GM18873 (cell line): Measurements from ENCODE around the gene CDK6.

Experiments
- ATAC-seq: cut with Tn5 transposase; IDR thresholded peaks from one replicate; pipeline ENCODE4 v1.9.1; 2021; ENCODE audit warnings: mild to moderate bottlenecking, moderate library complexity, moderate number of reproducible peaks; ENCODE audit not compliant: unreplicated experiment, low FRiP score

CDK6 gene

DNA sequence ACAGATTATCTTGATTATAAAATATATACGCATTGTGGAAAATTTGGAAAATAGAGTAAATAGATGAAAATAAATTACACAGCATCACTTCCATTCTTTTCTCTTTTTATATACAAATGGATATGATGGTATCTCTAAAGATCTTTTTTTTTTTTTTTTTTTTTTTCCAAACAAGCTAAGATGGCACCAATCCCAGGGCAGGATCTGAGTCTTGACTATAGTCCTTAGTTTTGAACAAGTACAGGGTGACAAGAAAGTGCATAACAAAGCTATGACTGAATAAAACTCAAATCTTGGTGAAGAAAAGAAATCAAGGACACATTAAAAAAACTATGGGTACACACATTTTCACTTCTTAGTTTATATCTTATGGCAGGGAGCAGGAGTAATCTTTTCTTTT, 203.6 kb downstream of the CDK6 start:
- ATAC-seq: no peak

DNA sequence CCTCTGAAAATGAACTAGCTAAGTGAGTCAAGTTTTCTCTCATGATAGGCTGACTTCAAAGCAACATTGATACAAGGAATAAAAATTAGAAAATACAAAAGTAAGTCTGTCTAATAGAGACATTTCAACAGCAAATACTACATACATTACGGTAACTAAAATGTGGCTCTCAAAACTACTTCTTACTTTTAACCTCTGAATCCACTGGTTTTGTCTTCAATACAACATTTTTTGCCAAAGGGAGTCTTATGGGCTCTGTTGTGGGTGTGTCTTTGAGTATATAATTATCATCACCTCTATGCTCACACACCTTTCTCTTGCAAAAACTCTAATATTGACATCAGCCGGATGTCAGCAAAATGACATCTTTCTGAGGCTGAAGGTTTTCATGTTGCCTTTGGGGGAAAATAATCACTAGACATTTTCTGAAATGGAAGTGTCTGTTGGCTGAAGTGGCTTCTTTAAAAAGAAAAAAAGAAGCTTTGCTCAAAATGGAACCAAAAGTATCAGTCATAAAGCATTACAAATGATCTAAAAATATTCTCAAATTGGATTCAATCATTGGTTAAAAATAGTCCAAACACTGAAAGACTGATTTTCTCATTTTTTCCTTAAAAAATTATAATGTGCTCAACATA, 204.4 kb downstream of the CDK6 start:
- peak; percentile 14 for ATAC-seq

DNA sequence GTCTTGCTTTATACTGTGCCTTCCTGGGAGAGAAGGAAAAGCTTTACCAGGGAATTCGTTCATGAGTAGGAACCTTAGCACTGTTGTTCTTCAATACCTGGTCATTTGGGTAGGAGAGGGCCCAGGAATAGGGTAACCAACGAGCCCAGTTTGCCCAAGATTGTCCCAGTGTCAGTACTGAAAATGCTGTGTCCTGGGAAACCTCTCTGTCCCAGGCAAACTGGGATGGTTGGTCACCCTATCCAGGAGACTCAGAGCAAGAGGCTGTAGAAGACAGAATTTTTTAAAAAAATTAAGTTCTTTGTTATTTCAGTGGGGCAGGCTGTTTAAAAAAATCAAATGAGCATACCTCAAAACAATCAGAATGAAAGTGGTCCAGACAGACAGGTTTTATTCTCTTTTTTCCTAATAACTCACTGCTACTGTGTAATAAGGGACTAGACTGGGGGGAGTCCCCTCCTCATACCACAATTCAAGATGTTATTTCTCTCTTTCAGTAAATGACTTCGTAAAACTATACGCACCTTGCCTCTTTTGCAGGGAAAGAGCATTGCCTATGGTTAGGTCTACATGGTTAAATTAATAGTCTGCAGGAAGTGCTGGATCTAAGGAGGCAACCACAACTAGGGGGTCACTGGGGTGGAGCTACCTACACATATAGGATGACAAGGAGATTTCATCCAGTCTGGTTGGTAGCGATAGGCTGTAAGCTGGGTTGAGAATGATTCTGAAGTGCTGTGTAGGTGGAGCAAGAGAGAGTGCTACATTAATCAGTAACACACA, 205.1 kb downstream of the CDK6 start:
- ATAC-seq: peak; percentile 62

DNA sequence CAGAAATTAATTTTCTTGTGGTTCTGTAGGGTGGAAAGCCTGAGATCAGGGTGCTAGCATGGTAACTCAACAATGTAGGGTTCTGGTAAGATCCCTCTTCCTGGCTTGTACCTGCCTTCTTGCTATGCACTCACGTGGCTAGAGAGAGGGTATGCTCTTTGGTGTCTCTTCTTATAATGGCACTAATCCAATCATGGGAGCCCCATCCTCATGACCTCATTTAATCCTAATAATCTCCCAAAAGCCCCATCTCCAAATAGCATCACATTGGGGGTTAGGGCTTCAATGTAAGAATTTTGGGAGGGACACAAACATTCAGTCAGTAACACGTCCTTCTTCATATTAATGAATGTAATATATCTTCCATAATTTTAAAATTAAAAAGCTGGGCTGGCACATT, 206.6 kb downstream of the CDK6 start:
- no peak for ATAC-seq

DNA sequence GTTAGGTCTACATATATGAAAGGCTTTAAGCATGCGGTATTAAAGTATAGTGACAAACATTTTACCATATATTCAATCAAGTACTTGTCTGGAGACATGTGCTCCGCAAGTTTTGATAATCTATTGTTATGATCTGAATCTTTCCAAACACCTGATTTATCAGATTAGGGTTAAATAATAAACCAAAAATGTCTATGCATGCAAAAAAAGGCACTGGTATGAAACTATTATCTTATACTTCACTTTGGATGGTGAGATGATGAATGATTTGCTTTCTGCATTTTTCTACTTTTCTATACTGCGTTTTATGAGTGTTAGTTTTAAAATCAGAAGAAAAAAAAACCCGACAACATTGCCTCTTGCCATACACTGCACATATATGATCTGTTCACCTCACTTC, 208.4 kb downstream of the CDK6 start:
- ATAC-seq: no peak

DNA sequence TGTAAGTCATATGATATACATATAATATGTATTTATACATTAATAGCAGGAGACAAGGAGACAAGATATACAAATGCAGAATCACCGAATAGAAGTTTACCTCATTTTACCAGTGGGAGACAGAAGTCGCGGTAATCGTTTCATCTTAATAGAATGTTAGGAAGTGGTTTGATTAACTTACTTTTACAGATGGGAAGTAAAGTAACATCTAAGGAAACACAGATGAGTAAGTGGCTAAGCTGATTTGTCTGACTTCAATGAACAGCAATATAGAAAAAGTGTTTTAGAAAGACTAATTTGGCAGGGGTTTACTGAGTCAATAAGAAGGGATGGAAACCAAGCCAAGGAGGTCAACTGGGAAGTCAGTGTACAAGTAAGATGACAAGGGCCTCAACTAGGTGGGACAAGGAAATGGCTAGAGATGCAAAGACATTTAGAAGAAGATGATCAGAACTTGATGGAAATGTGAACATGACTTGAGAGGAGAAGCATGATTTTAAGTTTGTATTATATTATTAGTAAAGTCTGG, 210.0 kb downstream of the CDK6 start:
- ATAC-seq: no peak

DNA sequence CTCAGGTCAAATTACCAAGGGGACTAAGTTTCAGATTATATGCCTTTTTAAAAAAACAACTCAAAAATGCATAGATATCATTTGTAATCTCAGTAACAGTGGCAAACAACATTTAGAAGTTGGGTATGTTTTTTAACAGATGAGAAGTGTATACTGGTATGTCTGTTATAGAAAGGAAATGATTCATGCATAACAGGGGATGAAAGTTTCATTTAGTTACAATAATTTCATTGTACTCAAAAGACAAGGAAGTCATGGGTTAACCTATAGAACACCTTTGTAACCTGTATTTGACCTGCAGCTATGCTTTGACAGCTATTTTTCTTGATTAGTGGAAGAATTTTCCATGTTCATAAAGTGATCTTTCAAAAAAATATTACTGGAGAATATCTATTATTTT, 210.8 kb downstream of the CDK6 start:
- ATAC-seq: no peak

DNA sequence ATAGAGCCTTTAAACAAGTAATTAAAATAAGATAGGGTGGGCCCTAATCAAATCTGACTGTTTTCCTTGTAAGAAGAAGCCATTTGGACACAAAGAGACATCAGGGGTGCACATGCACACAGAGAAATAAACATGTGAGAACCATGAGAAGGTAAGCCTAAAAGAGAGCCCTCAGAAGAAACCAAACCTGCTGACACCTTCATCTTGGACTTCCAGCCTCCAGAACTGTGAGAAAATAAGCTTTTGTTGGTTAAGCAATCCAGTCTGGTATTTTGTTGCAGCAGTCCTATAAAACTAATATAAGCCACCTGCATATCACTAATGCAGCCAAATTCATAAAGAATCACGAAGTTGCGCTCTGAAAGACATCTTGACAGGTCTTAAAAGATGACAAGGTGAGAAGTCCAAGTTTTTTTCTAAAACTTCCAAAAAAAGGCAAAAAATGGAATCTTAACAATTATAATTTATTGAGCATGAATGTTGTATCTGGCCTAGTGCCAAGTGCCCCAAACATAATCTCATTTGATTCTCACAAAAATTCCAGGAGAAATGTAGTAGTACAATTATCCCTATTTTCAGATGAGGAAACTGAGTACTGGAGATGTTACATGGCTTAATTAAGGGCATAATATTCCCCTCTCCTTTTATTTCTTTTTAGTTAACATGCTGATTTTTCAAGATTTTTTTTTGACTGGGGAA, 211.9 kb downstream of the CDK6 start:
- no peak for ATAC-seq

DNA sequence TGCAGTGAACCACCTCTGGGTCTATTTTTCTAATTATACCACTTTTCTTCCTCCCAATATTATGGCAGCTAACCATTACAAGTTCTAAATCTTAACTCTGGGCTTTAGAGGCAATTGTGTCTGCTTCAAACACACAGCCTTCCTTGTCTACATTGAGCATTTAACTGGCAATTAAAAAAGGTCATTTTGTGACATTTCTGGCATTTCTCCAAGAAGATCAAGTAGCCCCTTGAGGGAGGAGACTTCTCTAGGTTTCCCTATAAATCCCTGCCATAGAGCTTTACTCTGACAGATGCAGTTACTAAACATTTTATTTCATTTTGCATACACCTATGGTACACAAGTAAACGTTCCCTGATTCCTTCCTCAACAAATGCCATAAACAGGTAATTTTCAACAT, 212.8 kb downstream of the CDK6 start:
- ATAC-seq: no peak

DNA sequence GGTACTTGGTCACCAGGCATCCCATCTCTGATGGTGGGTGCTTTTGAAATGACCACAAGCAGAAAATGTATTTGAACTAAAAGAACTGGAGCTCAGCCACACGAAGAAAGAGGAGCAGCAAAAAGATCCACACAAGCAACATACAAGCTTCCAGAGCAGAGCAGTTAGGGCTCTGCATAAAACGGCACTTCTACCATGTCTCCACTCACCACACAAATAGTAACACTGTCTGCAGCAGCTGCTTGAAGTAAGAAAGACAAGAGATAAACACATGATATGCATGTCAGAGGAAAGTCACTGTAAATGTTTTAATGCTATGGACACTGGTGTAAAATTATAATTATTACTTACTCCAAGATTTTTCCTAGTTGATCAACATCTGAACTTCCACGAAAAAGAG, 213.7 kb downstream of the CDK6 start:
- ATAC-seq: no peak

DNA sequence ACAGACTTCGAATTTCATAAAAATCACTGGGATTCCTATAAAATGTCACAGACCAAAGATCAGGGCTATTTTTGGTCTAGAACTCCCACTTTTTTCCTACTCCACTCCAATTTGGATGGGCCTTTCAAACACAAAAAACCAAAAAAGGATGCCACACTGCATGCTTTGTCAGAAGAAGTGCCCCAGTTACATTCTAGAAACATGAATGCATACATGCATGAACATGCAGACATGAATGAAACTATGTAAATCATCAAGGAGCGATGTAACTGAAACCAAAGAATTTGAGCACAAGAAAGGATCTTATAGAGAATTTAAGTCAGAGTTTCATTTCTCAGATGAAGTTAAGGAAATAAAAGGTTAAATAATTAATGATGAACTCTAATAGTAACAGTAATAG, 214.3 kb downstream of the CDK6 start:
- no peak for ATAC-seq

DNA sequence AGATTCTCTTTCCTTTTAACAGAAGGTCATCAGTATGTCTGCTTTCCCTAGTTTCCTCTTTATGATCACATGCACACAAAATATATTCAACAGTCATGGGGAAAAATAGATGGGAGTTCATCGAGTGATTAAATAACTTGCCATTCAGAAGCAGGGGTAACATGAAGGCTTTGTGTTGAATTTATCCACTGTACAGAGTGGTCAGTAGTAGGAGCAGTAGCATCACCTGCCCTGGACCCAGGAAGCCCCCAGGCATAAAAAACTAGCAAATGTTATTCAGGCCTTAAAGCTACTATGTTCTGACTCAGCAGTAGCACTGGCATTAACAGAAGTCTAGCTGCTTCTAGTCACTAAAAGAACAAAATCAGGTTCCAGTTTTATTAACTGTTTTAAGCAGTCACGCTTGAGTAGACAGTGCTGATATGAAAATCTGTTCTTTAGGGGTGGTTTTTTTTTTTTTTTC, 214.8 kb downstream of the CDK6 start:
- ATAC-seq: peak; percentile 37

DNA sequence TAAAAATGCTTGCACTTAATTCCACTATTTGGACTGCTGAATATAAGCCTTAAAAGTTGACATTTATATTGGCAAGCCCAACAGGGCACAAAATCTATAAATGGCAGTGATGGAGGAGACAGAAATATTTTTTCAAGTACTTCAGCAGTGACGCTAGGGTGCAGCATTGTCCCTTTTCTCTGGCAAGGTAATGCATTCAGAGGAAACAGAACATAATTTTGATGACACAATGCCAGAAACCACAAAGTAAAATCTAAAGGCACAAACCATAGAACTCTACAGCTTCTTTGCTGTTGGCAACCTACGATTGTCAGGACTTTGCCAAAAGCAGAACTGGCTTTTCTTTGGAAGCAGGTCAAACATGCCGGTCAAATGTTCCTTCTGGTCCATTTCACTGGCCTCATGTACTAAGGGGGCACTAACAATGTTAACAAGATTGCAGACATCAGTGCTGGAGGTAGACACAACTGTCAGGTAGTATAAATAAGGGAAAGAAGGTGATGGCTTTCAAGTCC, 215.3 kb downstream of the CDK6 start:
- ATAC-seq: peak; percentile 58

DNA sequence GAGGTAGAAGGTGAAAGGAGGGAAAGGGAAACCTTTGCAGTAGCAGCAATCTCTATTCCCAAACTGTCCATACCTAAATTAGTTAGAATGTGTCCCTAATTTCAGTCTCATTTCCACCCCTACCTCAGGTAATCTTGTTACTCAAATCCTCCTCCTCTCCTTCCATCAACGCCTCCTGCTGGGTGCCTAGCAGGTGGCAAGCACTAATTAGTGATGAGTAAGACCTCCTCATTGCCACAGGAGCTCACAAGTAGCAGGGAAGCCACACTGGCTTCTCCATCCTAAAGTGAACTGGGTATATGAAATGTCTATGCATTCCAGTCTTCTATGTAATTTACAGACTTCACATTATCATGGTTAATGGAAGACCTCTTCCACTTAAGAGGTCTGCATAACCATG, 220.5 kb downstream of the CDK6 start:
- no peak for ATAC-seq

DNA sequence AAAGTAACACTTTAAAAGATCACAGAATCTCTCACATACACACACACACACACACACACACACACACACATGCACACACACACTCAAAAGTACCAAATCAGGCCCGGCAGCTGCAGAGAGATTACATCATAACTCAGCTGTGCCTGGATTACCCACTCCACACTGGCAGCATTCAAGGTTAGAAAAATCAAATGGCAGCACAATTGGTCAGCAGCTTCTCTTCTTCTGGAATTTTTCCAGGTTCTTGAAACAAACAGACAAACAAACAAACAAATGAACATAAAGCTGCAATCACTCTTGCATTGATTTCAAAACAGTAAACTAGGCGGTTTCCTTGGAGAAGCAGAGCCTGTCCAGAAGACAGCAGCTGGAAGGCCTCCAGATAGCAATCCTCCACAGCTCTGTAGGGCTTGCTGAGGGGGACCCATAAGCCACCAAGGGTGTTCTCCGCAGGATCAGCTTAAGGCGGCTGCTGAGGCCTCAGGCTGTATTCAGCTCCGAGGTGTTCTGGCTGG, 221.7 kb downstream of the CDK6 start:
- ATAC-seq: no peak

DNA sequence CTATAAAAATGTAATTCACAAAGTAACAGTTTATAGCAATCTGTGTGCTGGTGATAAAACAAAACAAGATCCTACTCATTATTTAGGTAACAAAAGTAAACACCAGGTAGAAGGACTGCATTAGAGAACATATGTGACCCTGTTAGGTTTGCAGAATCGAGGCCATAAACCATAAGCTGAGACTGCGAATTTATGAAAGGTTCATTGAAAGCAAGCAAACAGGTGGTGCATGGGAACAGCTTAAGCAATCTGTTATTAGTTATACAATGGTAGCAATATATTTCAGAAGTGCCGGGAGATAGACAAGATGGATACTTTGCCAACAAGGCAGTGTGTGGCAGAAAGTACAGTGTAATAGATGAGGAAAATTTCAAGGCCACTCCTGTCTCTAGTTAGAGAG, 222.7 kb downstream of the CDK6 start:
- no peak for ATAC-seq

DNA sequence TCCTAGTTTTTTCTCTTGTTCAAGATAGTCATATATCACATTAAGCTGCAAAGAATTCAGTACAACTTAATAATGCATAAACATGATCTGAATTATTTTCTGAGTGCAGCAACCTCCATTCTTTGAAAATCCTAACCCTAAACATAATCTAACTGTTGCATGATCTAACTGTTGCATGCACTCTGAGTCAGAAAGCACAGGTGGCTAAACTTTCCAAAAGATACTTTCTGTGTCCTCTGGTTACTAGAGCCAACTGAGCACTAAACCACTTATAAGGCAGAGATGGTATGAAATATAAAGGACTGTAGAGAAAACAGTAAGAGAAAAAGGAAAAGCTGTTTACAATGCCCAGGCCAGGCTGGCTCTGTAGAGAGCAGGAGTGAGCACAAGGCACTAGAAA, 223.2 kb downstream of the CDK6 start:
- ATAC-seq: no peak

DNA sequence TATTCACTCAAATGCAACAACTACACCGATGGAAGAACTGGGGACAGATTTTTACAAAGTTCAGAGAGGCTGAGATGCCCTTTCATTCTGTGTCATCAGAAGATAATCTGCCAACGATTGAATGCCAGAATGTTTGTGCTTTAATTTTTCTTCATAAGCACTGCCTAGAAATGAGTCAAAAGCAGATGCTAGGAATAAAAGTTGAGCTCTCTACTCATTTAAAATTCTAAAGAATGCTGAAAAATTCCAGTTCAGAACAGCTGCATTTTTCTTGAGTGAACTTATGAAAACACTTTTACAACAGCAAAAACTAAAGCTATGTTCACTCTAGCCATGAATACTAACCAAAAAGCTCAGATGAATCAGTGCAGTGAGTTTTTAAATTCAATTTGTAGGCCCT, 223.9 kb downstream of the CDK6 start:
- ATAC-seq: no peak

DNA sequence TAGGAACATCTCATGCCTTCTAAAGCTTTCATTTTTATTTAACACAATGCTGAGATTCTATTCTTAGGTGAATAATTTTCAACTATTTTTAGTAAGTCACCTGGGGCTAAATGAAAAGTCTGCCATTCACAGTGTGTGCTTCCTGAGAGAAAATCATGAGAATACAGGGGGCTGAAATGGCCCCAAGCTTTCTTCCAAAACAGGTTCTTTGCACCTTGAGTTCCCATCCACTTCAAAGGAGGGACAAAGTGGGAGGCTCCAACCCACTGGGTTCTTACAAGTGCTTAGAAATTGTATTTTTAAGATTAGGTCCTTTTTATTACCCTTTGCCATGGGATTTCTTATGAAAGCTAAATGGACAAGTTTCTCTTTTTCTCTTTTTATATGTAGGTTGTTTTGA, 224.6 kb downstream of the CDK6 start:
- no peak for ATAC-seq

DNA sequence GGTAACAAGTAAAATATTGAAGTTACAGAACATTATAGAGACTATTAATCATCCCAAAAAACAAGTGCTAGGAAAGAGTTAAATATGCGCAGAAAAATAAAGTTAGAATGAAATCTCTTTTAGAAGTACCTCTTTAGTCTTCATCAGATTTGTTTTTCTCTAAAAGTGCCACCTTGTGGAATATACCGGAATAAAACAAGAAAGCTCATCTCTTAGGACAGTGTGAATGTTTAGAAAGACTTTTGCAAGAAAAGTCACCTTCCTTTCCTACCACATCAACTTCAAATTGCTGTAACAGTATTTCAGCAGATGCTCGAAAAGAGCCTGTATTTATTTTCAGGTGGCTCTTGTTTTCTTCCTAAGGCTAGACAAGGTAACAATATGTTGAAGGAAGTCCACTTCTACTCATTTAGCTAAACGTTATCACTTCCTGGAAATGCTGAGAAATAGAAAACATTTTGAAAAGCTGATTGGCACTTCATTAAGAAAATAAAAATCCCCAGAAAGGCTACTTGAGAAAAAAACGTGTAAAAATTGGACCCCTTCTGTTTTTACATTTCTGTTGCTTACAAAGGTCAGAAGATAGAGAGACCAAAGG, 226.4 kb downstream of the CDK6 start:
- ATAC-seq: no peak
